HG03064 (cell line): ENCODE measurements around the gene GRIK4.
A peak's percentile ranks its signal among the peaks of the same experiment; 100 is the strongest.
"Not testable (repeated sequence)": the region's sequence is repeated elsewhere in the genome, so short reads cannot be mapped to it uniquely, and the experiment has no call there.

Source experiments
- ATAC-seq: cut with Tn5 transposase; IDR thresholded peaks from one replicate; pipeline ENCODE4 v1.9.1; 2021; ENCODE audit warnings: low read depth; ENCODE audit not compliant: unreplicated experiment

Gene GRIK4

DNA sequence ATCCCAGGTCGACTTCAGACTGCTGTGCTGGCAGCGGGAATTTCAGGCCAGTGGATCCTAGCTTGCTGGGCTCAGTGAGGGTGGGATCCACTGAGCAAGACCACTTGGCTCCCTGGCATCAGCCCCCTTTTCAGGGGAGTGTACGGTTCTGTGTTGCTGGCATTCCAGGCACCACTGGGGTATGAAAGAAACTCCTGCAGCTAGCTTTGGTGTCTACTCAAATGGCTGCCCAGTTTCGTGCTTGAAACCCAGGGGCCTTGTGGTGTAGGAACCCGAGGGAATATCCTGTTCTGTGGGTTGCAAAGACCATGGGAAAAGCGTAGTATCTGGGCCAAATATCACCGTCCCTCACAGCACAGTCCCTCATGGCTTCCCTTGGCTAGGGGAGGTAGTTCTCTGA, 254.8 kb downstream of the GRIK4 start:
- ATAC-seq = no peak

DNA sequence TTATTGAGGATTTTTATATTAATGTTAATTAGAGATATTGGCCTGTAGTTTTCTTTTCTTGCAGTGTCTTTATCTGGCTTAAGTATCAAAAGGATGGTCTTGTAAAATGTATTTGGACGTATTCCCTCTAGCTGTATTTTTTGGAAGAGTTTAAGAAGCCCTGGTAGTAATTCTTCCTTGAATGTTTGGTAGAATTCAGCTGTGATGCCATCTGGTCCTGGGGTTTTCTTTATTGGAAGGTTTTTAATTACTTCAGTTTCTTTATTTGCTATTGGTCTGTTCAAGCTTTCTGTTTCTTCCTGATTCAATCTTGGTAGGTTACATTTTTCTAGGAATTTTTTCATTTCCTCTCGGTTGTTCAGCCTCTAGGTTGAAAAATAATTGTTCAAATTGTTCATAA, 257.4 kb downstream of the GRIK4 start:
- no peak for ATAC-seq

DNA sequence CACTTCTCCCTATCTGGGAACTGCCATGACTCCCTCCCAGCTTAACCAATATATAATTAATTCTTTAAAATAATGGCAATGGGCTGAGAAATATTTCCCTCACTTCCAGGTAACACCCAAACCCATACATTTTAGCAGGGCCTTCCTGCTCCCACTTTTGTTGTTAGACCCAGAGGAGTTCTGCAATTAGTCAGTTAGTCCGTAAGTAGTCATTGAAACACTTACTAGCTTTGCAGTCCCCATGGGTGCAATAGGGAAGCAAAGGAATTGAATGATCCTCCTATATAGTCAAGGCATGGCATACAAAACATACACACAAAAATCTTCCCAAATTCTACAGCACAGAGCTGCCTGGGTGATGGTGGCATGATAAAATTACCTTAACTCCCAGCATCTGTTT, 258.4 kb downstream of the GRIK4 start:
- no peak for ATAC-seq

DNA sequence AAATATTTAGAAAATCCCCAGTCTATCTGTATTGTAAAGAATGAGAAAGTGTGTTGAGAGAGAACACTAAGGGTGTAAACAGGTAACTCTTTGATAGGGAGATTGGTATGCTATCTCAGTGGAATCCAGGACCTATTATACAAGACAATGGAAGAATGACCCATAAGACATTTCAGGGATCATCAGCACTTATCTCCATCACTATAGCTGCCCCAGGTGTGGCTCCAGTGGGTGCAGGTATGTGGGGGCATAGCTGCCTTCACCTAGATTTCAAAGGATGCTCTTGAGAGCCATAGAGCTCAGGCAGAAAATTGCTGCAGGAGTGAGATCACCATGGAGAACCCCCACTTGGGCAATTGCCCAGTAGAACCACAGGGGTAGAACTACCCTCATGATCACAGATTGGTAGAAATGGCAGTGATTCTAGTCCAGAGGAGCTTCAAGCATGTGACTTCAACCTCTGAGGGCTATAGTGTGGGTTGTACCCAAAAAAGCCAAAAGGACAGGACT, 260.1 kb downstream of the GRIK4 start:
- no peak for ATAC-seq

DNA sequence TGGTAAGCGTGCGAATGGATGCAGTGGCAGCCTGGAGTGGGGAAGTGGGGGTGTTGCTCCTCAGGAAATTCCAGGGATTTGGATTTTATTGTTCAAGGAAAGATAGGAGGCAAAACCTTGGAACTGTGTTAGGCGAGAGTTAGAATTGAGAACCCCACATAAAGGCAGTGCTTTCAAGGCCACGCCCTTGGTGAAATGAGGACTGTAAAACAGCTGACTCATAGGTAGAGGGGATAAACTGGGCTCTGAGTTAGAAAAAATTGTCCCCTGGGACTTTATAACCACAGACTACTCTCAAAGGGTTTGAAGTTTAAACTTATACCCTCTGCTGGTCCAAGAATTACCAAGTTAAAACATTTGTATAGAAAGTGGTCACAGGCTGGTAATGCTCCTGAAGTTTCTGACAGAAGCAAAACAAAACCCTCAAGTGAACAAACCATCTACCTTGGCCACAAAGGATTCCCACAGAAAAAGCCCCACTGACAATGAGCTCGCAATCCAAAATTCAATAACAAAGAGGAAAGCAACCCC, 262.0 kb downstream of the GRIK4 start:
- ATAC-seq = peak; percentile 89

DNA sequence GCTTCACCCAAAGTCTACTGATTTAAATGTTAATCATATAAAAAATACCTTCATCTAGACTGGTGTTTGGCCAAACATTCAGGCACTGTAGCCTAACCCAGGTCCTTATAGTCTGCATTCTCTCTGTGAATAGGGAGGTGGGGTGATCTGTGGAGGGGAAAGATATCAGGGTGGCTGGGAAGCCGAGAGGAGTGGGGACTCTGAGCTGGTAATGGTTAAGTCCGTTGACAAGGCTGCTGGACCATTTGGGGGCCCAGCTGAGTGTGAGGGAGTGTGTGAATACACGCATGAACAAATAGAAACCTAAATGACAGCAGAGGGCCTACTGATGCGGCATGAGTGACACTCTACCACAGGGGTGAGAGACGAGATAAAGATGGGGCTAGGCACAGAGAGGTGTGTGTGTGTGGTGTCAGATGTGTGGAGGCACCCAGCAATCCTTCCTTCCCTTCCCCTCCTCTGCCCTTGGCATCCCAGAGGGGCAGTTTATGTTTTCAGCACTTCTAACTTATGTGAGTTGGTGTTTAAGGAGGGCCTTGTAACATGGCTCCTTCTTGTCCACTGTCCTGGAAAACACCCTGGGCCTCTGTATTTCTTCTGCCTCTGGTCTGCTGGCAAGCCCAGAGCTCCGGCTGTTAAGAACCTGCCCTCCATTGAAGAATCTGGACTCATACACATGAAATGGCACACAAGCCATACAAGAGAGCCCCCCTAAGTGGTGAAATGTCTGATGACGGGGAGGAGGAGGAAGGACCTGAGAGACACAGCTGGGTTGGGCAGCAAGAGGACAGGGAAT, 263.2 kb downstream of the GRIK4 start:
- ATAC-seq = no peak

DNA sequence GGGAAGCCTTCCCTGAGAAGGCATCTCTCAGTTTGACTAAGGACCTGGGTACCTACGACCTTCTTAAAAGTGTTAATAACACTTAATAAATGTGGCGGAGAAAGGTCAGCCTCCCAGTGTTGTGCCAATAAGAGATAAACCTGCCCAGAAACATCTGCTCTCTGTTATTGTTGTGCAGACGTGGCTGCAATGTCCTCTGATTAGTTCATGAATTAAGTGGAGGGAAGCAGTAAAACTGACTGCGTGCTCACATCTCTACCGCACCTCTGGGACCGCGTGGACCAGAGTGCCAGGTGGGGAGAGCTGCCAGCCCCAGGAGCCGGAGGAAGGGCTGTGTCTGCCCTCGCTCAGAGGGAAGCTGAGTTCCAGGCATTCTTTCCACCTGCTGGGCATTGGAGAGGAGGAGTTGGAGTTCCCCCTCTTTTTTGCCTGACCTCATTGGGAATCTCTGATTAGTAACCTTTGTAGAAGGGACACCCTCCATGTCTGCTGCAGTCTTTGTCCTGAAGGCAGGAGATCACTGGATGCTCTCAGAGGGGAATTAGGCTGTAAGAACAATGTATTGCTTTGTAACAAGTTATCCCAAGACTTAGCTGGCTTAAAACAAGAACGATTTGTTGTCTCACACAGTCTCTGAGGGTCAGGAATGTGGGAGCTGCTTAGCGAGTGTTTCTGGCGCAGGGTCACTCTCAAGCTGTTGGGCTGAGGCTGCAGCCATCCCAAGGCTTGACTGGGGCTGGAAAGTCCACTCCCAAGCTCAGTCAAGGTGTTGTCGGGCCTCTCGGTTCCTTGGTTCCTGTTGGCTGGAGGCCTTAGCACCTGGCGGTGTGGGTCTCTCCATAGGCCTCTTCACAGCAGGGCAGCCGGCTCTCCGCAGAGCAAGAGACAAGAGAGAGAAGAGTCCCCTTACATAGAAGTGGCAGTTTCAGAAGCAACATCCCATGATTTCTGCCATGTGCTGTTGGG, 264.7 kb downstream of the GRIK4 start:
- ATAC-seq = no peak

DNA sequence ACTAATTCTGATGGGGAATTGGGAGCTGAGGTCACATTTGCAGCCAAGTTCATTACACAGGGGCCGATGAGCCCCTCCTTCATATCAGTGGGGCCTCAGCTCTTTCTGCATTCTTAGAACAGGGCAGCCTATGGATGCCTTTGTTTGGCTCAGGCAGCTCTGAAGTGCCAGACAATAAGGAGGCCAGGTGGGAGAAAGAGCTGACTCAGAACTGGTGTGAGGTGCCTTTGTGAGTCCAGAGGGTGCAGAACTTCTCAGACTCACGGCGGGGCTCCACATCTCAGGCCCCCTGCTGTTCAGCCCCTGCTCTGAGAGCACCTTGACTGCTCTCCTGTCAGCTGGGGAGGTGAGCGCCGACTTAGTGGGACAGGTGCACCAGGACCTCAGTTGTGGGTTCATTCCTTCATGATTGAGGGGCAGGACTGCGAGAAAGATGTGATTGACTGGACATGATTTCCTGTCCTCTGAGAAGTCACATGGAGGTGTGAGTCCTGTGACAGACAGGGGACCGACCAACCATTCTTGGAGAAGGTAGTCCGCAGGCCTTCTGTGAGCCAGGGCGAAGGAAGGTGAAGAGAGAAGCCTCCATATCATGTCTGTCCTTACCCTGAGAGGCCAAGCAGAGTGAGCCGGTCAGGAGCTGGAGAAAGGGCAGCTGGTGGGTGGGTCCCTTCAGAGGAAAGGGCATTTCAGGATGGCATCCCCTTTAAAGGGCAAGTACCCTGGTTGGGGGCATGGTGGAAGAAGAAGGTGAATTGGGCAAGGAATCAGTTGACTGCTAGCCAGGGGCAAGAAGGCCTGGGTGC, 267.3 kb downstream of the GRIK4 start:
- ATAC-seq = no peak

DNA sequence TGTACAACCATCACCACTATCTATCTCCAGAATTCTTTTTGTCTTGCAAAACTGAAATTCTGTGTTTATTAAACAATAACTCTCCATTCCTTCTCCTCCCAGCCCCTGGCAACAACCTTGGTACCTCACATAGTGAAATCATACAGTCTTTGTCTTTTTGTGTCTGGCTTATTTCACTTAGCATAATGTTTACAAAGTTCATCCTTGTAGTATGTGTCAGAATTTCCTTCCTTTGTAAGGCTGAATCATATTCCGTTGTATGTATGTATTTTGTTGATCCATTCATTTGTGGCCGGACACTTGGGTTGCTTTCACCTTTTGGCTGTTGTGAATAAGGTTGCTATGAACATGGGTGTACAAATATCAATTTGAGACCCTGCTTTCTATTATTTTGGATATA, 268.7 kb downstream of the GRIK4 start:
- ATAC-seq = no peak

DNA sequence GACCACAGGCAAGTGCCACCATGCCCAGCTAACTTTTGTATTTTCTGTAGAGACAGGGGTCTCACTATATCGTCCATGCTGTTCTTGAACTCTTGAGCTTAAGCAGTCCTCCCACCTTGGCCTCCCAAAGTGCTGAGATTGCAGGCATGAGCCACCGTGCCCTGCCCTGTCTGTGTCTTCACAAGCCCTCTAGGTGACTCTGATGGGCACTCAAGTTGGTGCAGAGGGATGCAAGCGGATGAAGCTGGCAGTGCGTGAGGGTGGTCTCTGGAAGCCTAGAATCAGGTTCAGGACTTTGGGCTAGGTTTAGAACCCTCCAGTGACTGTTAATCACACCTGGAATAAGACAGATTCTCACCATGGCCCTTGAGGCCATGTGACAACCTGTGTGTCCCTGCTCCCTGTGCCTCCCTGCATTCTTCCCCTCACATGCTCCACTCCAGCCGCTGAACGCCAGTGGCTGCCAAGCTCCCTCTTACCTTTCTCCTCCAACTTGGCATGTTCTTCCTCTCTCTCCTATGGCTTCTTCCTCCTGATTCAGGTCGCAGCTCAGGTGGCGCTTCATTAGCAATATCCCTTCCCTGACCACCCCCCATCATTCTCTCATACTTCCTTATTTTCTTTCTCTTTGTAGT, 270.1 kb downstream of the GRIK4 start:
- ATAC-seq = no peak

DNA sequence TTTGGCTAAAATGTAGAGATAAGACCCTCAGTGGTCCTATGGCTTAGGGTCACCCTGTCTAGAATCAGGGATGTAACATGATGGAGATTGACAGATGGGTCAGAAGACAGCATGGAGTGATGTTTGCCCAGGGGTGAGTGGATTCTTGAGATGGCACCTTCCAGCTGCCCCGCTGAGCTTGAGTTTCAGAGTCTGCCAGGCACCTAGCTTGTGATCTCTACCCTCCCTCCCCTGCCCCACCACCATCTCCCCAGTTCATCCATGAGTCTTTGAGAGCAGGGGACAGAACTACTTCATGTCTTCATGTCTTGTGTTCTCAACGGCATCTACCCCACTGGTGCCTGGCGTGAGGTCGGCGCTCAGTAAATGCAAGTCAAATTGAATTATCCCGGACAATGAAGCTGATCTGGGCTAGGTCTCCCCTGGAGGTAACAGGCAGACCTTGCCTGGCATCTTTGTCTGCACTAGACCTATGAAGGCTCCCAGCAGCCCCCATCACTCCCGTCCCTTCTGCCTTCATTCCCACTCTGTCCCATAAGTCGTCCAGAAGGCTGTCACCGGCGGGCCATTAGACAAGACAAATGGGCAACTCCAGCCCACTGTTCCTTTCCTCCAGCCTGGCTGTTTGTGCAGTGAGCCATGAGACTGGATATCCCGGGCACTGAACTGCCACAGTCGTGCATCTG, 273.2 kb downstream of the GRIK4 start:
- ATAC-seq = no peak

DNA sequence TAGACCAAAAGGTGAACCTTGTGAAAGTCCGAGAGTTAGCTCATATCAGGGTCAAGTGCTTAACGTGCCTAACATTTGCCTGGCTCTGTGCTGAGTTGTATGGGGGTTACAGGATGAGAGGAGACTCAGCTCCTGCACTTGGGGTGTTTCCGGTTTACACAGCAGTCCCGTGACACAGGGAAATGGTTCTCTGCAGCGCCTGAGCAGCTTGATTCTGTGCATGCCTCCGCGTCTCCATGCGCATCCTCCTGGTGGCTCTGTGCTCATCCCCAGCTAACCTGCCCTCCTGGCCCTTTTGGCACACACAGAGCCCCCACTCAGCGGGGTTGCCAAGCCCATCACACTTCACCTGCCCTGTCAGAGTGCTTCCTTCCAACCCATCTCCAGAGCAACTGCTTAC, 274.0 kb downstream of the GRIK4 start:
- no peak for ATAC-seq

DNA sequence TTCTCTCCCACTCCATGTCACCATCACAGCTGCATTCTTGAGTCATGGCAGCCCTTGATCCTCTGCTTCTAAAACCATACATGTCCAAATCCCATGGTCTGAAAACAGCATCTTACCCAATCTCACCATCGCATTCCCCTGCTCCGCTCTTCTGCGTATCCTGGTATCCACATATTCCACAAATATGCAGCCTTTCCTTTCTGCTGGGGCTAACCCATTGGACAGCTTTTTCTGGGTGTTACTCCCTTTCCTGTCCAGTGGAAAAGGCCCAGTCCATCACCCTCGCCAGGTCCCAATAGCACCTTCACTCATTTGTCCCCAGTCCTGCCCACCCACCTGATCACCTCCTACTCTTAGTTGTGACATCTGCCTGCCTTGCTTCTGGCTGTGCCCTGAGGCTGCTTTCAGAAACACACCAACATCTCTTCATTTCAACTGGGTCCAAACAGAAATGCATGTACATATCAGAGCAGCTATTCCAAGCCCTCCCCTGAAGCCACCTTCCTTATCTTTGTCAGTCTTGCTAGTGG, 274.7 kb downstream of the GRIK4 start:
- ATAC-seq = no peak

DNA sequence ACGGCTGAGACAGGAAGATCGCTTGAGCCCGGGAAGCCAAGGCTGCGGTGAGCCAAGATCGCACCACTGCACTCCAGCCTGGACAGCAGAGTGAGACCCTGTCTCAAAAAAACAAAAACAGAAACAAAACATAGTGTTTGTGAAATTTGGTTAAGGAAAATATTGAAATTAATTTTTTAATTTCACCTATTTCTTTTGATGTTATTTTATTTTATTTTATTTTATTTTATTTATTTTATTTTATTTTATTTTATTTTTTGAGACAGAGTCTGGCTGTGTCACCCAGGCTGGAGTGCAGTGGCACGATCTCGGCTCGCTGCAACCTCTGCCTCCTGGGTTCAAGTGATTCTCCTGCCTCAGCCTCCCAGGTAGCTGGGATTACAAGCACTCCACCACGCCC, 275.7 kb downstream of the GRIK4 start:
- ATAC-seq = not testable (repeated sequence)

DNA sequence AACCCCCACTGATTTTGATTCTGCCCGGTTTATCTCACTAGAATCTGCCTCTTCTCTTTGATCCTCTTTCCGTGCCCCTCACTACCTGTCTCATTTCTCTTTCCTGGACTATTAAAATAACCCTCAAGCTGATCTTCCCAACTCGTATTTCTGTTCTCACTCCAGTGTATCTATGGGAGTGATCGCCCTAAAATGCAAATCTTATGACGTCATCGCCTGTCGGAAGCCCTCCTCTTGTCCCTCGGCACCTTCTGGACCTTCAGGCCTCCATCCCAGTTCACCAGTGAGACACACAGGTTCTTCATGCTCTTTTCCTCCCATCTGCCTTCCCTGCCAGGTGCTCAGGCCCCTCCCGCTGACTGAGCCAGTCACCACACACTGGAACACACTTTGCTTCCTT, 277.8 kb downstream of the GRIK4 start:
- ATAC-seq = no peak

DNA sequence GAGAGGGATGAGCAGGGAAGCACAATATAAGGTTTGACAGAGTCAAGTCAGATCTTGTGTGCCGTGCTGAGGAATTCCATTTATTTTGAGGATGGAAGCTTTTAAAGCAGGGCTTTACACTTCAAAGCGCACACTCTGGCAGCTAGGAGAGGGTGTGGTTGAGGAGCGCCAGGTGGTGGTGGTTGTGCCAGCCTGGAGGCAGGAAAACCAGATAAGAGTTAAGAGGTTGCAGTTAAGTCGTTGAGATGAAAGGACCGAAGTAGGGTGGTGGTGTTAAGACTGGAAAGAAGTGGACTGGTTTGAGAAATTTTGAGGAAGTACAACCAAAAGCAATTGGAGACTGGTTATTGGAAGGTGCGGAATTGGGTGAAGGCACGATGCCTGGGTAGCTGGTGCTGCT, 280.8 kb downstream of the GRIK4 start:
- ATAC-seq = no peak

DNA sequence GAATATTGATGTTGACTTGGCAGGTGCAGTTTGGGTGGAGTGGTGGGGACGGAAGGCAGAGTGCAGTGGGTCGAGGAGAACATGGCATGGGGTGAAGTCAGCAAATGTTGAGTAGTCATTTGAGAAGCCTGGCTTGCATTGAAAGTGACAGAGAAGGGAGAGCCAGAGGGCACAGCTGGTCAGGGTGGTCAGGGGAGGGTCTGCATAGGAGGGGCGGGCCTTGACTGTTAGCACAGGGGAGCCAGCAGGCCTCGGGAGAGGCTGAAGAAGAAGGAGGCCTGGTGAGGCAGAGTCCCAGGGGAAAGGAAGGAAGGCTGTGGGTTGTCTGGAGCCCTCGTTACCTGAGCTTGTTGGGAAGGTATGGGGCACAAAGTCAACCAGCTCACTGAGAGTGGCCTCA, 281.6 kb downstream of the GRIK4 start:
- no peak for ATAC-seq

DNA sequence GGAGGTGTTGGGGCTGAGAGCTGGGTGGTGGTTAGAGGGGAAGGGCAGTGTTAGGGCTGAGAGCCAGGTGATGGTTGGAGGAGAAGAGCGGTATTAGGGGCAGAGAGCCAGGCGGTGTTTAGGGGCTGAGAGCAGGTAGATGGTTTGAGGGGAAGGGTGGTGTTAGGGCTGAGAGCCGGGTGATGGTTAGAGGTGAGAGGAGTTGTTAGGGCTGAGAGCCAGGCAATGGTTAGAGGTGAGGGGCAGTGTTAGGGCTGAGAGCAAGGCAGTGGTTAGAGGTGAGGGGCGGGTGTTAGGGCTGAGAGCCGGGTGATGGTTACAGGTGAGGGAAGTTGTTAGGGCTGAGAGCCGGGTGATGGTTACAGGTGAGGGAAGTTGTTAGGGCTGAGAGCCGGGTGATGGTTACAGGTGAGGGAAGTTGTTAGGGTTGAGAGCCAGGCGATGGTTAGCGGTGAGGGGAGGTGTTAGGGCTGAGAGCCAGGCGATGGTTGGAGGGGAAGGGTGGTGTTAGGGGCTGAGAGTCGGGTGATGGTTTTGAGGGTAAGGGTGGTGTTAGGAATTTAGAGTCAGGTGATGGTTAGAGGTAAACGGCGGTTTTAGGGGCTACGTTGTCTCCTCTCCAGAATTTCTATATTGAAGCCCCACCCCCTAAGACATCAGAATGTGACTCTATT, 282.4 kb downstream of the GRIK4 start:
- no peak for ATAC-seq

DNA sequence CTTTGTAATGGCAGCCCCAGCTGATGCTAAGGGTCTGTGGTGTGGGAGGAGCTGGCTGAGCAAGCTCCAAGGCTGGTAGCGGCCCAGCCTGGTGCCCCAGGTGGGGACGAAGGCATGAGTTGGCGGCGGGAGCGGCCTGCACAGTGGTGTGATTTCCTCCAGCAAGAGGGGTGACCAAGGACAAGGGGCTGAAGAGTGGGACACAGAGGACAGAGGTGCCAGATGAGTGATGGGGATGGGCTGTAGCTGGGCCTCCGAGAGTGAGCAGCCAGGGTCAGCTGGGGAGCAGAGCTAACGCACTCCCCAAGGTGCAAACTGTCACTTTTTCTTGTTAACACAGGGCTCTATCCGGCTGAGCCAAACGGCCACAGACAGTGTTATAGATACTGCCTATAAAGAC, 283.2 kb downstream of the GRIK4 start:
- ATAC-seq = no peak
